ENCODE results near the gene DPP6. TPM values are rescaled to one million over a fixed set of nuclear protein-coding genes. Genes with fewer than 3 reads are reported as not detected.

The DPP6 gene
- total and polyA plus RNA-seq, 2 of the 8 experiments (the other 6 are each of a cell fraction or from before 2014, with no cell fraction given) = 4.7 to 6.8 TPM

GRCh38 chr7:154540596-154540995, 488.4 kb downstream of the DPP6 start (continued):
- TF ChIP-seq CHD7 (IDR thresholded peaks at IDR 0.05; ENCODE audit: insufficient replicate concordance, low read length) (no peak), KDM1A (IDR thresholded peaks at IDR 0.05; ENCODE audit: borderline replicate concordance, low read length) (no peak), SP2 (IDR thresholded peaks at IDR 0.05; ENCODE audit: low read length) (no peak), SIN3A (conservative IDR thresholded peaks at IDR 0.05 in 1 of 2, IDR thresholded peaks at IDR 0.05 in 1 of 2; ENCODE audit: low read depth in 1 of 2, low read length in 2 of 2) (no peak), TAF1 (IDR thresholded peaks at IDR 0.05; ENCODE audit: low read depth, low read length) (no peak), TCF12 (IDR thresholded peaks at IDR 0.05; ENCODE audit: low read depth, low read length) (no peak), E2F6 (IDR thresholded peaks at IDR 0.05) (no peak), RXRA (IDR thresholded peaks at IDR 0.05; ENCODE audit: insufficient read depth, low read depth, low read length) (no peak), EP300 (IDR thresholded peaks at IDR 0.05; ENCODE audit: borderline replicate concordance in 1 of 2, low read depth in 2 of 2, low read length in 2 of 2) (no peak)
